22Rv1 (cell line): ENCODE measurements around the gene SARDH.

Experiments used
- ZFX ChIP-seq: fragments of 450-650 bp; IDR thresholded peaks from 2 replicates; pipeline ENCODE4 v1.6.1; 2017; ENCODE audit warnings: antibody characterized with exemption, borderline replicate concordance
- TF ChIP-seq, protein P1 (sequence below): fragments of 450-650 bp; IDR thresholded peaks from 2 replicates; pipeline ENCODE4 v1.5.1; 2017; ENCODE audit warnings: mild to moderate bottlenecking

DNA sequence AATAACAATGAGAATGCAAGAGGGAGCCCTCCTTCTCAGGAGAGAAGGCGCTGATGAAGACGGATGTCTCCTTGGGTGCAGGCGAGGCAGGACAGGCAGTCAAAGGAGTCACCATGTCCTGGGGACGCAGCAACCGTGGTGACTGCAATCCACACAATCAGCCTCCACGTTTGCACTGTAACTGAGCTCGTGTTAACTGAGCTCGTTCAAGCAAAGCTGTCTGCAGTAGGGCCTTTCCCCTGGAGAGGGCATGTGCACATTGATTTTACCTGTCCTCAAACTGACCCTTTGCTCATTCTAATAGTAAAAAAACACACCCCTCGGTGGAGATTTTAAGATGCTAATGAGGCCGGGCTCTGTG, 2.8 kb downstream of the SARDH start:
- TF ChIP-seq, protein P1, sequence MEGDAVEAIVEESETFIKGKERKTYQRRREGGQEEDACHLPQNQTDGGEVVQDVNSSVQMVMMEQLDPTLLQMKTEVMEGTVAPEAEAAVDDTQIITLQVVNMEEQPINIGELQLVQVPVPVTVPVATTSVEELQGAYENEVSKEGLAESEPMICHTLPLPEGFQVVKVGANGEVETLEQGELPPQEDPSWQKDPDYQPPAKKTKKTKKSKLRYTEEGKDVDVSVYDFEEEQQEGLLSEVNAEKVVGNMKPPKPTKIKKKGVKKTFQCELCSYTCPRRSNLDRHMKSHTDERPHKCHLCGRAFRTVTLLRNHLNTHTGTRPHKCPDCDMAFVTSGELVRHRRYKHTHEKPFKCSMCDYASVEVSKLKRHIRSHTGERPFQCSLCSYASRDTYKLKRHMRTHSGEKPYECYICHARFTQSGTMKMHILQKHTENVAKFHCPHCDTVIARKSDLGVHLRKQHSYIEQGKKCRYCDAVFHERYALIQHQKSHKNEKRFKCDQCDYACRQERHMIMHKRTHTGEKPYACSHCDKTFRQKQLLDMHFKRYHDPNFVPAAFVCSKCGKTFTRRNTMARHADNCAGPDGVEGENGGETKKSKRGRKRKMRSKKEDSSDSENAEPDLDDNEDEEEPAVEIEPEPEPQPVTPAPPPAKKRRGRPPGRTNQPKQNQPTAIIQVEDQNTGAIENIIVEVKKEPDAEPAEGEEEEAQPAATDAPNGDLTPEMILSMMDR, result no peak
- no peak for TF ChIP-seq ZFX
